A549 treated with AZD9567 at 1 μM for 4 hours (cell line): ENCODE results near the gene LNP1. TPM values are rescaled to one million over a fixed set of nuclear protein-coding genes. Genes with fewer than 3 reads are reported as not detected.

Experiments
- total RNA-seq: library from RNA; stranded (reverse); fragments of 200-300 nt; extraction: Qiagen RNA extraction; gene quantifications from 5 replicates; pipeline ENCODE4 v1.2.3, GENCODE V29; 2022; ENCODE audit not compliant: insufficient read depth

Gene LNP1, protein sequence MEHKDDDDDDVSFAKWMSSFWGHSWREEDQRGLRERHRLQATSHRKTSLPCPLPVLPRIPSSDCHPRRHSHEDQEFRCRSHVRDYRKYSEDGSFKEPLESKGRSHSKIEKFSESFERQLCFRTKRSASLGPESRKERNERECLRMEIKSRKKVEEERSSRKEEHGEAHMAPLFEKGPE
- total RNA-seq, result 0.59 to 1.8 TPM (median 0.75 TPM) in 5 replicates

DNA sequence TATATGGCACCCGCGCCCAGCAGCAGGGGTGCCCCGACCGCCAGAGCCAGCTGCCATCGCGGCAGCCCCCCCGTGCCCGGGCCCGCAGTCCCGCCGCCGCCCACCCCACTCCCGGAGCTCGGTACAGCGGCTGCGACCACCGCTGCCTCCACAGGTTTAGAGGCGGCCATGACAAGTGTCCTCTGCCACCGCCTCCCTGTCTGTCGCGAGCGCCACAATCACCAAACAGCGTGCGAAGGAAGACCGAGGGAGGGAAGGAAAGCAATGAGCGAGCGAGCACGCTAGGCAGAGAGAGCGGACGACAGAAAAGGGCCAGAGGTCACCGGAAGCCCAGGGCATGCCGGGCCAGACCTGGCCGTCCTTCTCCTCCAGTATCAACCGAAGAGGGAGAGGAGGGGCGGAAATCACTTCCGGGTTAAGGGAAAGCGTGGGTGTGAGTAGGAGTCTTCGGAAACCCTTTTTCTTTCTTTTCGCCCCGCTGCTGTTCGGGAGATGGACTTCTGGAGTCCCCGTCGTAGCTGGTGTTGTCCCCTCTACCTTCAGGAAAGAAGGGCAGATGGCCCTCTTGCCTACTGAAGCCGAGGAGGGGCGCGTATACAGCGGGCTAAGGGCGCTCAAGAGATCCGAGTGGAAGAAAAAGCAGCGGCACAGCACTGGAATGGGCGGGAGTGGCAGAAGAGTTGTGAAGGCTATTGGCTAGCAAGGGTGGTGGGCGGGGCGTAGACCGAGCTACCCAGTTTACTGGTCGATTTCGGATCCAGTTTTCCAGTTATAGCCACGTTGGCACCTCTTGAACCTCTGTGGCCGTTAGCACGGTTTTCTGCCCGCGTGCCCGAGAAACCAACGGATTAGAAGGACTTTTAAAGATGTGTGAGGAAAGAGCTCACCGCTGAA is at the start of gene LNP1, which contains the start of gene TOMM70:
TSS of gene LNP1 (plus strand) at position 760 of the 894 bp plus-strand sequence. CDS start 28,191 bp downstream, outside the sequence.
TSS of gene TOMM70 (minus strand) at position 310 of the 894 bp plus-strand sequence. CDS start at position 170, 140 bp downstream.

DNA sequence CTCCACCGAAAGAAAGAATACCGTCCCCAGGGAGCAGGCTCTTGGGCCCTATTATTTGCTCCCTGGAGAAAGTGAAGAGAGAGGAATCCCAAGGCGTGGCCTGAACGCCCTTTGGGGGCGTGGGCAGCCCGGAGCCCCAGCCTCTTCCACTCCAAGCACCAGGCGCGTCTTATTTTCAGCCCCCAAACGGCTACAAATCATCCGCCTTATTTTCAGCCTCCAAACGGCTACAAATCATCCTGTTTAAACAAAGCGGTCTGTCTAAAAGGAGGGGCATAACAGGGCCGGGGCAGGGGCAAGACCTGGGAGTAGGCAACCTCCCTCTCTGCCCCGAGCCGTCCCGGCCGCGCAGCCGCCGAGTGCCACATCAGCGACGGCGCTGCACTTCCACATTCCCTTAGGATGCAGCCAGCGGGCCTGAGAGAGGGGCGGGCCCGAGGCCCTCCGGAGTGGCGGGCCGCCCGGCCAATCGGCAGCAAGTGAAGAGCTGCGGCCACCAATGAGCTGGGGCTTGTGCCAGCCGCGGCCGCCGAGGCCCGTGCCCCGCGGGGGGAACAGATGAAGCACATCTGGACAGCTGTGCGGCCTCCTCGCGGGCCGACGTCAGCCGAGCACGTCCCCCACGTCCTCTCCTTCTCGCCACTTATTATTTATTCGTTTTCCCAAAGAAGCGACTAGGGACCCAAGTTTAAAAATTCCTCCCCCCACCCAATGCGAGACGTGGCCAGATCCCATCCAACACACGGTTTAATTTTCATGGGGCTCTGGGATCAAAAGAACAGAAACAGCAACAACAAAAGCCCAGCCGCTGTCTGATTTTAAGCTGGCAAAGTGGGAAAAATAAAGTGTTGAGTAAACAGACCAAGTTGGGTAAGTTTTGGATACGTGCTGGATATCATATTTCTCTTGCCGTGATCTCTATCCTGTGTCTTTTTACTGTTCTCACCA is 91.0 kb downstream of the LNP1 start, which contains the start of gene TMEM45A:
TSS of gene TMEM45A (plus strand) at position 561 of the 948 bp plus-strand sequence. CDS start 62,593 bp downstream, outside the sequence.

Other genes with a start within 250 kb of the LNP1 start
- gene TBC1D23, start 140.5 kb upstream of the LNP1 start, total RNA-seq, result 11.3 to 13.8 TPM (median 13.2 TPM) in 5 replicates
- 88.3 to 93.5 TPM (median 90.0 TPM) in 5 replicates for gene NIT2, start 66.8 kb upstream of the LNP1 start, total RNA-seq
- gene TOMM70, start 450 bp upstream of the LNP1 start, total RNA-seq, result 44.5 to 70.5 TPM (median 48.6 TPM) in 5 replicates
- gene TMEM45A, start 91.1 kb downstream of the LNP1 start, total RNA-seq, result 1.9 to 2.7 TPM (median 2.1 TPM) in 4 of 5 replicates, not detected in the other
- not detected in 5 replicates for gene ADGRG7, start 208.1 kb downstream of the LNP1 start, total RNA-seq